H1 (cell line): ENCODE results near the gene PLA2G2E. TPM values are rescaled to one million over a fixed set of nuclear protein-coding genes. Genes with fewer than 3 reads are reported as not detected.

Experiments used
- ATF2 ChIP-seq: IDR thresholded peaks from 2 replicates; pipeline ENCODE4 v1.6.1; 2012; ENCODE audit warnings: low read length, inconsistent platforms
- ATF3 ChIP-seq: IDR thresholded peaks from 2 replicates; pipeline ENCODE4 v1.6.1; 2011; ENCODE audit warnings: low read depth, mild to moderate bottlenecking, low read length; ENCODE audit not compliant: insufficient read depth
- CBX5 ChIP-seq: fragments of 300-800, 300-1000 bp; sonication (generic); IDR thresholded peaks from 2 replicates; pipeline ENCODE4 v1.7.1; 2016; ENCODE audit warnings: antibody characterized with exemption, low read length, low read depth
- CTCF ChIP-seq, 3 experiments: IDR thresholded peaks; 1 replicate in 2 of 3; 2 replicates in 1 of 3; pipeline versions ENCODE4 v1.5.1 to v1.6.1; 2011; ENCODE audit warnings: low read length in 3 of 3, mild to moderate bottlenecking in 3 of 3, inconsistent platforms in 2 of 3, low read depth in 1 of 3, moderate library complexity in 1 of 3; ENCODE audit not compliant: insufficient read depth in 1 of 3; ENCODE audit errors: control extremely low read depth in 1 of 3
- FOSL1 ChIP-seq: IDR thresholded peaks from 2 replicates; pipeline ENCODE4 v1.6.1; 2011; ENCODE audit warnings: mild to moderate bottlenecking, low read depth, low read length, moderate library complexity; ENCODE audit not compliant: insufficient read depth
- SIRT6 ChIP-seq: IDR thresholded peaks from one replicate; pipeline ENCODE4 v1.7.1; 2012; ENCODE audit warnings: low read length, inconsistent platforms
- SIX5 ChIP-seq: IDR thresholded peaks from 2 replicates; pipeline ENCODE4 v1.6.1; 2011; ENCODE audit warnings: mild to moderate bottlenecking, low read depth, low read length
- SP1 ChIP-seq: IDR thresholded peaks from 2 replicates; pipeline ENCODE4 v1.6.1; 2011; ENCODE audit warnings: low read depth, low read length
- YY1 ChIP-seq: IDR thresholded peaks from 2 replicates; pipeline ENCODE4 v1.6.1; 2011; ENCODE audit warnings: low read depth, mild to moderate bottlenecking, low read length
- polyA plus RNA-seq, 7 experiments: library from polyadenylated mRNA; depleted of rRNA in 3 of 7; stranded (reverse) in 5 of 7; unstranded in 2 of 7; fragments of >200 nt in 5 of 7; fragments of 200-250 nt in 2 of 7; gene quantifications; 1 replicate in 5 of 7; 2 replicates in 1 of 7; 4 replicates in 1 of 7; pipeline versions ENCODE4 v1.2.1 to v1.2.3, GENCODE V29; 2011 to 2013; ENCODE audit warnings: missing spikeins in 2 of 7, mixed read lengths in 2 of 7
- total RNA-seq: library from RNA; stranded (reverse); fragmentation: NEBNext Ultra II Directional; extraction: Animal tissue kit (Norgen Biotek cat#: 25700); gene quantifications from 2 replicates; pipeline ENCODE4 v1.2.1, GENCODE V29; 2021

The PLA2G2E gene
- total and polyA plus RNA-seq, 2 of the 8 experiments (the other 6 are each of a cell fraction or from before 2014, with no cell fraction given) = not detected

DNA sequence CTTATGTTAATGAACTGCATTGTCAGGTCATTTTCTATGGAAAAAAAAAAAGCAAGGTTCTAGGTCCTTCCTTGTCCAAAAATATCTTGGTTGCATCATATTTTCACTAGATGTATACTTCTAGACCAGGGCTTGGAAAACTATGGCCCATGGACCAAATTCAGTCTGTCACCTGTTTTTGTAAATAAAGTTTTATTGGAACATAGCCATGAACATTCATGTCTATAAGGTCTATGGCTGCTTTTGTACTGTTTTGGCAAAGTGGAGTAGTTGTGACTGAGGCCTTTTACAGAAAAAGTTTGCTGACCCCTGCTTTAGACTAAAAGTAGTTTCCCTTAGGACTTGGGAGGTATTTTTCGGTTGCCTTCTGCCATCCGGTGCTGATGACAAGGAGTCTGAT lies 19.2 kb upstream of the PLA2G2E start (continued):
- TF ChIP-seq CTCF (IDR thresholded peaks at IDR 0.05; ENCODE audit: control extremely low read depth in 1 of 3, insufficient read depth in 1 of 3, low read depth in 1 of 3, low read length in 3 of 3) = no peak
- no peak for TF ChIP-seq SIRT6
- no peak for TF ChIP-seq YY1
- no peak for TF ChIP-seq ATF2
- no peak for TF ChIP-seq CBX5
- no peak for TF ChIP-seq SIX5
- TF ChIP-seq FOSL1 = no peak
- no peak for TF ChIP-seq SP1
- TF ChIP-seq ATF3 = no peak
